Measurements from ENCODE around the gene MTAP.

MTAP gene

DNA sequence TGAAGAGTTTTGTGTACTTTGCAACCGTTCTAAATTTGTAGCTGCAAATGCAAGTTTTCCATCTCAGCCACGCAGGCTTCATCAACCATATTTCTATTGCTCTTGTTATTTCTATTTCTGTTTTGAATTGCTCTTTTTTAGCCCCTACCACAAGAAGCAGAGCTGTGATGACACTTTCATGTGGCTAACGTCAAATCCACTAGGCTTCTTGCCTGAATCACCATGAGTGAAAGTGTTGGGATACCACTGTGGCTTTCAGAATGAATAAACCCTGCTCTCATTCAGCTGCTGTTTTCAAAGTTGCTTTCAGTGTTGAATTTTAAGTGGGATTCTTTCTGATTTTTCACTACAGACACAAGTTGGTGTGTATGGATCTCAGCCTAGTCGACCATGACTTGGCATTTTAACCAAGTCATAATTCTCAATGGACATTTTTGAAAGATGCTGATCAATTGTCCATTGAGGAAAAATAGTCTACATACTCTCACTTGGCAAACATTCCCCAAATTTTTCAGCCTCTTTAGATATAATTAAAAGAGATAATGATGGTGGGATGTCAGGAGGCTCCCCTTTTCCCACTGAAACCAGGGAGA is 41.0 kb upstream of the MTAP start:
- Histone ChIP-seq H3K27me3 (ENCODE audit: low read depth, low read length) (peaks cover 34% of the 10 kb centered on the region), H3K4me2 (ENCODE audit: low read length) (peak overlapping the region; percentile 66), H2AFZ (ENCODE audit: low read depth, low read length) (no peak overlapping the region), H3K4me3 (ENCODE audit: low read length) (peak overlapping the region; percentile 36), H3K9me3 (ENCODE audit: insufficient read depth, low read length) (no peaks in the 10 kb centered on the region), H3K4me1 (ENCODE audit: low read length) (peaks cover 22% of the 10 kb centered on the region), H4K20me1 (ENCODE audit: insufficient read depth, low read length) (no peaks in the 10 kb centered on the region), H3K36me3 (replicated peaks; ENCODE audit: low read depth, low read length) (no peaks in the 10 kb centered on the region), H3K27ac (ENCODE audit: low read length) (no peak overlapping the region), H3K79me2 (ENCODE audit: low read length) (no peaks in the 10 kb centered on the region), H3K9ac (ENCODE audit: low read length) (no peak overlapping the region)
- TF ChIP-seq EZH2phosphoT487 (IDR thresholded peaks at IDR 0.05; ENCODE audit: low read depth): no peak
- TF ChIP-seq, protein P1, sequence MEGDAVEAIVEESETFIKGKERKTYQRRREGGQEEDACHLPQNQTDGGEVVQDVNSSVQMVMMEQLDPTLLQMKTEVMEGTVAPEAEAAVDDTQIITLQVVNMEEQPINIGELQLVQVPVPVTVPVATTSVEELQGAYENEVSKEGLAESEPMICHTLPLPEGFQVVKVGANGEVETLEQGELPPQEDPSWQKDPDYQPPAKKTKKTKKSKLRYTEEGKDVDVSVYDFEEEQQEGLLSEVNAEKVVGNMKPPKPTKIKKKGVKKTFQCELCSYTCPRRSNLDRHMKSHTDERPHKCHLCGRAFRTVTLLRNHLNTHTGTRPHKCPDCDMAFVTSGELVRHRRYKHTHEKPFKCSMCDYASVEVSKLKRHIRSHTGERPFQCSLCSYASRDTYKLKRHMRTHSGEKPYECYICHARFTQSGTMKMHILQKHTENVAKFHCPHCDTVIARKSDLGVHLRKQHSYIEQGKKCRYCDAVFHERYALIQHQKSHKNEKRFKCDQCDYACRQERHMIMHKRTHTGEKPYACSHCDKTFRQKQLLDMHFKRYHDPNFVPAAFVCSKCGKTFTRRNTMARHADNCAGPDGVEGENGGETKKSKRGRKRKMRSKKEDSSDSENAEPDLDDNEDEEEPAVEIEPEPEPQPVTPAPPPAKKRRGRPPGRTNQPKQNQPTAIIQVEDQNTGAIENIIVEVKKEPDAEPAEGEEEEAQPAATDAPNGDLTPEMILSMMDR (IDR thresholded peaks at IDR 0.05; ENCODE audit: low read depth, low read length): no peak

DNA sequence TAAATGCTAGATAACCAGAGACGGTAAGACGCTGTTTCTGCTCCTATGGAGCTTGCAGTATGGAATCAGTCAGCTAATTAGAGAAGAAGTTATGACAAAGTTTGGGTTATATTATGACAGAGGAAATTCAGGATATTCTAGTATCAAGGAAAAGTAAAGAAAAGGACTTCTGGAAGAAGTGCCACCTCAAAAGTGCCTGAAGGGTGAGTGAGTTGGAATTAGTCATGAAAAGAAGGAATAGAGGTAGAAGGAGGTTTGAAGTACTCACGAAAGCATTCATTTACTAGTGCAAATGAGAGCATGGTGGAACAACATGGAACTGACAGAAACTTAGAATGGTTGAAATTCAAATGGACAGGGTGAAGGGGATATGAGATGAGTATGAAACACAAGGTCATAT is 40.4 kb upstream of the MTAP start:
- no peaks in the 10 kb centered on the region for H3K36me3 ChIP-seq (replicated peaks; ENCODE audit: low read depth, low read length)
- H3K9me3 ChIP-seq (ENCODE audit: insufficient read depth, low read length): no peaks in the 10 kb centered on the region
- H4K20me1 ChIP-seq (ENCODE audit: insufficient read depth, low read length): no peaks in the 10 kb centered on the region
- H3K4me2 ChIP-seq (ENCODE audit: low read length): peak overlapping the region; percentile 66
- no peaks in the 10 kb centered on the region for H3K79me2 ChIP-seq (ENCODE audit: low read length)
- peaks cover 22% of the 10 kb centered on the region for H3K4me1 ChIP-seq (ENCODE audit: low read length)
- peak overlapping the region; percentile 36; the same call in 1 of the 2 replicates for H3K4me3 ChIP-seq (ENCODE audit: low read length)
- no peak overlapping the region for H2AFZ ChIP-seq (ENCODE audit: low read depth, low read length)
- peaks cover 34% of the 10 kb centered on the region for H3K27me3 ChIP-seq (ENCODE audit: low read depth, low read length)
- H3K27ac ChIP-seq (ENCODE audit: low read length): no peak overlapping the region
- H3K9ac ChIP-seq (ENCODE audit: low read length): no peak overlapping the region
- TF ChIP-seq EZH2phosphoT487 (IDR thresholded peaks at IDR 0.05; ENCODE audit: low read depth): no peak
- TF ChIP-seq, protein P1 (IDR thresholded peaks at IDR 0.05; ENCODE audit: low read depth, low read length): no peak

DNA sequence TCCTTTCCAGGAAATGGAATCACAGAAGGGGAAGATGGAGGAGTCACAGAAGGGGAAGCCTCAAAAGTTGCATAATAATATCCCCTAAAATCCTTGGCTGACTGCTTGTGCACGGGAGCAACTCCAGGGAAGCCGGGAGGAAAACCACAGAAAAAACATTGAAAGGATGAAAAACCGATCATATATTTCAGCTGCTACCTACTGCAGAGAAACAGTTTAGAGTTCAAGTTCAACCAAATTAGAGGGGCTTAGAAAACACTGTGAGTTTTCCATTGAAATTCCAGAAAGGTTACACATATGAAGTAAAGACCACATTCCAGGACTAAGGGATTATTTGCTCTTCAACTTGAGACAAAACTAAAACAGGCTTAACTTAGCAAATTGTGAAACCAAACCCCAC is 37.6 kb upstream of the MTAP start:
- no peaks in the 10 kb centered on the region for H3K9me3 ChIP-seq (ENCODE audit: insufficient read depth, low read length)
- H3K9ac ChIP-seq (ENCODE audit: low read length): no peak overlapping the region
- H3K4me2 ChIP-seq (ENCODE audit: low read length): no peak overlapping the region
- TF ChIP-seq, protein P1 (IDR thresholded peaks at IDR 0.05; ENCODE audit: low read depth, low read length): no peak
- TF ChIP-seq EZH2phosphoT487 (IDR thresholded peaks at IDR 0.05; ENCODE audit: low read depth): no peak
- no peak overlapping the region for H2AFZ ChIP-seq (ENCODE audit: low read depth, low read length)
- H3K79me2 ChIP-seq (ENCODE audit: low read length): no peaks in the 10 kb centered on the region
- H3K4me1 ChIP-seq (ENCODE audit: low read length): peaks cover 22% of the 10 kb centered on the region
- no peaks in the 10 kb centered on the region for H4K20me1 ChIP-seq (ENCODE audit: insufficient read depth, low read length)
- no peak overlapping the region for H3K27ac ChIP-seq (ENCODE audit: low read length)
- no peak overlapping the region for H3K4me3 ChIP-seq (ENCODE audit: low read length)
- no peaks in the 10 kb centered on the region for H3K36me3 ChIP-seq (replicated peaks; ENCODE audit: low read depth, low read length)
- H3K27me3 ChIP-seq (ENCODE audit: low read depth, low read length): peaks cover 18% of the 10 kb centered on the region; the same call in 1 of the 2 replicates

DNA sequence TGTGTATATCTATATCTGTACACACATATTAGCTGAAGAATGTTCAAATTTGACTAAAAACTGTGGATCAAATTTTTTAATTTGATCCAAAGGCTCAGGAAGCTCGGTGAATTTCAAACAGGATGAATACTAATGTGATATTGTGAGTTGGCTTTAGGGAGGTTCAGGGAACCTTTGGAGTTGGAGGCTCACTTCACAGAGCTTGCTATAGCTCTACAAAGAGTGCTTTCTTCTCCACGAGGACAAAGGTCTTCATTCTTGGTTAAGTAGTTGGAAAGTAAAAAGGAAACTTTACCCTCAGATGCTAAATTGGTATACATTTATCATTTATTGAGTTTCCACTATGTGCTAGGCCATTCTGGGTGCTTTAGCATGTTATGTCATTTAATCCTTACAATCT is 36.3 kb upstream of the MTAP start:
- H4K20me1 ChIP-seq (ENCODE audit: insufficient read depth, low read length): no peaks in the 10 kb centered on the region
- H3K36me3 ChIP-seq (replicated peaks; ENCODE audit: low read depth, low read length): no peaks in the 10 kb centered on the region
- no peak for TF ChIP-seq EZH2phosphoT487 (IDR thresholded peaks at IDR 0.05; ENCODE audit: low read depth)
- no peak overlapping the region for H3K9ac ChIP-seq (ENCODE audit: low read length)
- no peak overlapping the region for H3K4me2 ChIP-seq (ENCODE audit: low read length)
- H3K27me3 ChIP-seq (ENCODE audit: low read depth, low read length): peaks cover 14% of the 10 kb centered on the region; the same call in 1 of the 2 replicates
- no peak overlapping the region for H3K27ac ChIP-seq (ENCODE audit: low read length)
- no peak overlapping the region for H2AFZ ChIP-seq (ENCODE audit: low read depth, low read length)
- no peaks in the 10 kb centered on the region for H3K79me2 ChIP-seq (ENCODE audit: low read length)
- H3K9me3 ChIP-seq (ENCODE audit: insufficient read depth, low read length): no peaks in the 10 kb centered on the region
- H3K4me1 ChIP-seq (ENCODE audit: low read length): peaks cover 21% of the 10 kb centered on the region
- H3K4me3 ChIP-seq (ENCODE audit: low read length): no peak overlapping the region
